ENCODE data around the gene METTL24. TPM values are rescaled to one million over a fixed set of nuclear protein-coding genes. Genes with fewer than 3 reads are reported as not detected.

METTL24 gene
- total and polyA plus RNA-seq, 2 of the 8 experiments (the other 6 are each of a cell fraction or from before 2014, with no cell fraction given), result 0.30 to 0.39 TPM

- H3K23ac ChIP-seq (ENCODE audit: insufficient read length), result no peak overlapping the region
- H4K91ac ChIP-seq (replicated peaks; ENCODE audit: insufficient read length, low read length), result no peak overlapping the region
- H2BK12ac ChIP-seq (ENCODE audit: low read depth, low read length), result no peak overlapping the region; the same call in 1 of the 2 replicates
- H4K20me1 ChIP-seq (replicated peaks in 1 of 2; ENCODE audit: control insufficient read depth in 1 of 2, insufficient read depth in 2 of 2, low read length in 2 of 2), result no peaks in the 10 kb centered on the region
- no peak overlapping the region for H2BK20ac ChIP-seq (ENCODE audit: low read length)
- FAIRE-seq, result no peak
- no peak overlapping the region for H3K4me3 ChIP-seq (ENCODE audit: extremely low read depth in 1 of 4, insufficient read depth in 2 of 4, low read depth in 3 of 4, low read length in 4 of 4)
- no peaks in the 10 kb centered on the region for H3K79me2 ChIP-seq (ENCODE audit: control insufficient read depth in 1 of 2, insufficient read depth in 2 of 2, low read length in 2 of 2)
- 100% methylated on average over 3 of the region's 3 CpGs; no CpG with 5 or more reads in 1 of the 2 experiments for WGBS, 2 experiments (ENCODE audit: extremely low coverage in 1 of 2, insufficient coverage in 1 of 2, insufficient read length in 1 of 2, insufficient replicate concordance in 2 of 2, low coverage in 1 of 2, low lambda C conversion rate in 2 of 2, missing lambda C conversion rate in 1 of 2)
- H3K79me1 ChIP-seq (ENCODE audit: low read depth, low read length), result no peaks in the 10 kb centered on the region
- no peaks in the 10 kb centered on the region for H3K23me2 ChIP-seq (ENCODE audit: low read depth, low read length)
- no peak overlapping the region for H2BK5ac ChIP-seq (ENCODE audit: low read depth, low read length)
- H2AFZ ChIP-seq (ENCODE audit: low read length), result no peak overlapping the region
- no peak overlapping the region for H4K5ac ChIP-seq (ENCODE audit: insufficient read length, low read depth, low read length)
- no peaks in the 10 kb centered on the region for H3K36me3 ChIP-seq (ENCODE audit: control insufficient read depth in 2 of 4, insufficient read depth in 4 of 4, low read length in 3 of 4)
- ChIA-PET POLR2A (ENCODE audit: partially characterized antibody) (interaction anchor here (1.2 kb wide), 1 partner anchor 32 kb away, joined by 3 read pairs; no protein-coding TSS in a partner anchor), CTCF (ENCODE audit: partially characterized antibody) (interaction anchor here (1.0 to 1.4 kb wide), 3 partner anchors 8 to 48 kb away, joined by 3 to 4 read pairs (median 3); no protein-coding TSS in a partner anchor)
- H2BK120ac ChIP-seq (replicated peaks; ENCODE audit: low read depth, low read length), result no peak overlapping the region
- no peak overlapping the region for H3K14ac ChIP-seq (ENCODE audit: insufficient read length)
- H3K4me1 ChIP-seq (replicated peaks in 1 of 4; ENCODE audit: control insufficient read depth in 3 of 4, insufficient read depth in 4 of 4, low read length in 3 of 4), result peaks cover 0 to 2% (median 0%) of the 10 kb centered on the region in 4 experiments; a peak in 1 of 7 replicates
- H3K27me3 ChIP-seq (replicated peaks in 1 of 4; ENCODE audit: control insufficient read depth in 3 of 4, extremely low read depth in 1 of 4, insufficient read depth in 3 of 4, low read length in 3 of 4), result no peaks in the 10 kb centered on the region
- H2BK15ac ChIP-seq (ENCODE audit: low read length), result no peak overlapping the region
- no peak overlapping the region for H3K18ac ChIP-seq (ENCODE audit: extremely low read depth, low read length)
- no peak overlapping the region for H4K8ac ChIP-seq (ENCODE audit: extremely low read depth, insufficient read depth, low read length)
- DNase-seq (ENCODE audit: low read depth in 1 of 2, low spot score in 2 of 2), result no peak
- no peaks in the 10 kb centered on the region for H3K9me3 ChIP-seq (ENCODE audit: insufficient read depth in 2 of 2, low read depth in 1 of 2, low read length in 1 of 2)
- H3K27ac ChIP-seq (ENCODE audit: low read depth, low read length), result no peak overlapping the region
- no peak overlapping the region for H2AK5ac ChIP-seq (ENCODE audit: low read depth, low read length)
- H3K4ac ChIP-seq (replicated peaks; ENCODE audit: insufficient read length, low read depth, low read length), result no peak overlapping the region
- no peak overlapping the region for H3K9ac ChIP-seq (replicated peaks in 1 of 4; ENCODE audit: extremely low read depth in 1 of 4, low read depth in 3 of 4, low read length in 3 of 4)
- H3K4me2 ChIP-seq (ENCODE audit: insufficient read depth in 1 of 2, low read depth in 2 of 2, low read length in 2 of 2), result no peak overlapping the region
- H3K56ac ChIP-seq (replicated peaks; ENCODE audit: insufficient read length, low read depth, low read length), result no peak overlapping the region
- TF ChIP-seq KDM1A (IDR thresholded peaks at IDR 0.05; ENCODE audit: borderline replicate concordance, low read length) (no peak), CREB1 (IDR thresholded peaks at IDR 0.05) (no peak), SRF (IDR thresholded peaks at IDR 0.05; ENCODE audit: low read depth, low read length) (no peak), ATF3 (IDR thresholded peaks at IDR 0.05; ENCODE audit: insufficient read depth, low read depth, low read length) (no peak), TCF12 (IDR thresholded peaks at IDR 0.05; ENCODE audit: low read depth, low read length) (no peak), EP300 (IDR thresholded peaks at IDR 0.05; ENCODE audit: borderline replicate concordance in 1 of 2, low read depth in 2 of 2, low read length in 2 of 2) (no peak), TAF1 (IDR thresholded peaks at IDR 0.05; ENCODE audit: low read depth, low read length) (no peak)
Observed at GRCh38 chr6:110246900-110247546, 111.1 kb downstream of the METTL24 start.
